DND-41 (cell line): ENCODE measurements around the gene AHR.

Source experiments
- ATAC-seq: fragments of 200-7000 bp; cut with Tn5 transposase; 3 replicates; pipeline ENCODE4 v1.9.1; 2021; ENCODE audit warnings: low read depth; ENCODE audit not compliant: insufficient read depth
- DNase-seq: peaks from one replicate; pipeline ENCODE4 v3.0.0-alpha.2; 2020
- H2AFZ ChIP-seq: 2 replicates; pipeline ENCODE4 v1.6.0; 2012; ENCODE audit warnings: low read depth, low read length
- H3K27ac ChIP-seq: 2 replicates; pipeline ENCODE4 v1.5.1; 2012; ENCODE audit warnings: low read length, inconsistent platforms
- H3K27me3 ChIP-seq: fragments of 200-600 bp; sonication (generic); 2 replicates; pipeline ENCODE4 v1.6.0; 2012; ENCODE audit warnings: low read length, mild to moderate bottlenecking, inconsistent platforms; ENCODE audit not compliant: insufficient read depth, poor library complexity
- H3K36me3 ChIP-seq: 2 replicates; pipeline ENCODE4 v1.5.1; 2012; ENCODE audit warnings: low read length, inconsistent platforms; ENCODE audit not compliant: insufficient read depth
- H3K4me1 ChIP-seq: 2 replicates; pipeline ENCODE4 v1.5.1; 2012; ENCODE audit warnings: mild to moderate bottlenecking, low read length; ENCODE audit not compliant: insufficient read depth
- H3K4me2 ChIP-seq: 2 replicates; pipeline ENCODE4 v1.6.0; 2012; ENCODE audit warnings: mild to moderate bottlenecking, moderate library complexity, low read length, inconsistent platforms; ENCODE audit not compliant: insufficient read depth
- H3K4me3 ChIP-seq, 2 experiments: fragments of 200-600 bp in 1 of 2; shearing (Covaris generic) in 1 of 2; 2 replicates each; pipeline ENCODE4 v1.5.1; 2012 to 2016; ENCODE audit warnings: inconsistent platforms in 2 of 2, low read length in 2 of 2, mild to moderate bottlenecking in 2 of 2, low read depth in 1 of 2, moderate library complexity in 1 of 2
- H3K79me2 ChIP-seq: 2 replicates; pipeline ENCODE4 v1.6.0; 2012; ENCODE audit warnings: low read length, inconsistent platforms; ENCODE audit not compliant: insufficient read depth
- H3K9ac ChIP-seq: 2 replicates; pipeline ENCODE4 v1.6.0; 2012; ENCODE audit warnings: low read depth, mild to moderate bottlenecking, inconsistent platforms, low read length, moderate library complexity
- H3K9me3 ChIP-seq: 2 replicates; pipeline ENCODE4 v1.5.1; 2012; ENCODE audit warnings: low read length, moderate library complexity, mild to moderate bottlenecking, inconsistent platforms; ENCODE audit not compliant: insufficient read depth, severe bottlenecking
- H4K20me1 ChIP-seq: 2 replicates; pipeline ENCODE4 v1.6.0; 2012; ENCODE audit warnings: low read length; ENCODE audit not compliant: insufficient read depth
- EZH2 ChIP-seq: IDR thresholded peaks from 3 replicates; pipeline ENCODE4 v1.6.1; 2012; ENCODE audit warnings: borderline replicate concordance, low read depth, mild to moderate bottlenecking, moderate library complexity, low read length, inconsistent platforms; ENCODE audit not compliant: severe bottlenecking
- TF ChIP-seq, protein P1 (sequence below): IDR thresholded peaks from 2 replicates; pipeline ENCODE4 v1.5.1; 2012; ENCODE audit warnings: borderline replicate concordance, low read length, moderate library complexity, mild to moderate bottlenecking; ENCODE audit not compliant: poor library complexity, severe bottlenecking; ENCODE audit errors: extremely low read depth

The AHR gene

DNA sequence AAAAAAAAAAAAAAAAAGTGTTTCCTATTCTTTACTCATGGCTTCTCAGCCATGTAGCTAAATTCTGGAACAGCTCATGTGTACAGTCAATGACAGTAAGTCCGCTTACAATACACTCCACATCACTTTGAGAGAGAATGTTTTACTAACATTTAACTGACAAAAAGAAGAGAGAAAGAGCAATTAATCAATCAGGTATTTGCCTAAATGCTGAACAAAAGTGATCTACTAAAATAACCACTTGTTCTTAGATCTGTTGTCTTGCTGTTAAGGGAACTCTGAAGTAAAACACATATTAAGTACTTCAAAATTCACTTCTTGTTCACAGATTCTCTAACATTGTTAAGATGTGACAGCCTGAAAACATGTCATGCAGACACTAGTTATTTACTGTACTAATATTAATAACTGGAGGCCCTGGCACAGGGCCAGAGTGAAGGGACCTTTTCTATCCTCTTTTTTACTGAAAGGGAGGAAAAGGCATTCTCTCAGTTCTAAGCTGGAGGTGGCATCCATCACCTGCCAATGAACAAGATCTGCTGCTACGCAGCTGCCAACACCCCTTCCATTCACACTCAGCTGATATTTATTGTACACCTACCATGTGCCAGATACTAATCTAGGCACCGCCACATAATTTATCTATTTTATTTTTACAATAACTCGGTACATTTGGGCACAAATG is 72.6 kb downstream of the AHR start:
- Histone ChIP-seq H3K36me3 (no peaks in the 10 kb centered on the region), H3K27me3 (no peaks in the 10 kb centered on the region), H3K4me1 (no peaks in the 10 kb centered on the region), H4K20me1 (no peaks in the 10 kb centered on the region), H3K4me2 (no peak overlapping the region), H3K79me2 (no peaks in the 10 kb centered on the region), H3K9ac (no peak overlapping the region), H2AFZ (no peak overlapping the region), H3K4me3 (no peak overlapping the region), H3K9me3 (no peaks in the 10 kb centered on the region), H3K27ac (no peak overlapping the region)
- DNase-seq (no peak), ATAC-seq (no peak)
- TF ChIP-seq EZH2: no peak
- TF ChIP-seq, protein P1, sequence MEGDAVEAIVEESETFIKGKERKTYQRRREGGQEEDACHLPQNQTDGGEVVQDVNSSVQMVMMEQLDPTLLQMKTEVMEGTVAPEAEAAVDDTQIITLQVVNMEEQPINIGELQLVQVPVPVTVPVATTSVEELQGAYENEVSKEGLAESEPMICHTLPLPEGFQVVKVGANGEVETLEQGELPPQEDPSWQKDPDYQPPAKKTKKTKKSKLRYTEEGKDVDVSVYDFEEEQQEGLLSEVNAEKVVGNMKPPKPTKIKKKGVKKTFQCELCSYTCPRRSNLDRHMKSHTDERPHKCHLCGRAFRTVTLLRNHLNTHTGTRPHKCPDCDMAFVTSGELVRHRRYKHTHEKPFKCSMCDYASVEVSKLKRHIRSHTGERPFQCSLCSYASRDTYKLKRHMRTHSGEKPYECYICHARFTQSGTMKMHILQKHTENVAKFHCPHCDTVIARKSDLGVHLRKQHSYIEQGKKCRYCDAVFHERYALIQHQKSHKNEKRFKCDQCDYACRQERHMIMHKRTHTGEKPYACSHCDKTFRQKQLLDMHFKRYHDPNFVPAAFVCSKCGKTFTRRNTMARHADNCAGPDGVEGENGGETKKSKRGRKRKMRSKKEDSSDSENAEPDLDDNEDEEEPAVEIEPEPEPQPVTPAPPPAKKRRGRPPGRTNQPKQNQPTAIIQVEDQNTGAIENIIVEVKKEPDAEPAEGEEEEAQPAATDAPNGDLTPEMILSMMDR: no peak

DNA sequence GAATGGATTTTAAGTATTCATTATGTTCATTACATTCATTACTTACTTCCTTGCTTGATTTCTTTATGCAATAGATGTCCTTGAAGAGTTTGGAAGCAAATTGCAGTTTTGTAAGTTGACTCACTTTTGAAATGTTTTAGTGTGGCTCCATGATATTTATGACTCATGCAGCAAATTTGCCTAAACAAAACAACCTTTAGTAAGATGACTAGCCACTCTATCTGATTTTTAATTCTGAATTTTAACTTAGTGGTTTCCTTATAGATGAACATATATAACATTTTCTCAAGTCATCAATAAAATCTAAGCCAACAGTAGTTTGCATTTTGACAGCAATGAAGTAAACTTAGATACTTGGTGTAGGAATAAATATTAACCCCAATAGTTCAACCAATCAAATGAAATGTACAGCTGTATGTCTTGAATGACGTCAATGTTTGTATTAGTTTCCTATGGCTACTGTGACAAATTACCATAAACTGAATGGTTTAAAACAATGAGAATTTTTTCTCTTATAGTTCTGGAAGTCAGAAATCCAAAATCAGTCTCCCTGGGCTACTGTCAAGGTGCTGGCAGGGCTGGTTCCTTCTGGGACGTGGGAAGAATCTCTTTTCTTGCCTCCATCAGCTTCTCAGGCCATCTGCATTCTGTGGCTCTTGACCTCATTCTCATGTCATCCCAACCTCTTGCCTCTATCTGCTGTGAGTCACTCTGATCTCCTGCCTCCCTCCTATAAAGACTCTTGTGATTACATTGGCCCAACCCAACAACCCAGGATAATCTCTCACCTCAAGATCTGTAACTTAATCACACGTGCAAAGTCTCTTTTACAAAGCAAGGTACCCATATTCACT is 73.4 kb downstream of the AHR start:
- H3K4me3 ChIP-seq: no peak overlapping the region
- no peak overlapping the region for H2AFZ ChIP-seq
- H3K4me1 ChIP-seq: no peaks in the 10 kb centered on the region
- no peaks in the 10 kb centered on the region for H3K27me3 ChIP-seq
- H3K79me2 ChIP-seq: no peaks in the 10 kb centered on the region
- H4K20me1 ChIP-seq: no peaks in the 10 kb centered on the region
- H3K36me3 ChIP-seq: no peaks in the 10 kb centered on the region
- TF ChIP-seq EZH2: no peak
- TF ChIP-seq, protein P1: no peak
- ATAC-seq: no peak
- H3K9ac ChIP-seq: no peak overlapping the region
- H3K4me2 ChIP-seq: no peak overlapping the region
- H3K27ac ChIP-seq: no peak overlapping the region
- DNase-seq: no peak
- no peaks in the 10 kb centered on the region for H3K9me3 ChIP-seq

DNA sequence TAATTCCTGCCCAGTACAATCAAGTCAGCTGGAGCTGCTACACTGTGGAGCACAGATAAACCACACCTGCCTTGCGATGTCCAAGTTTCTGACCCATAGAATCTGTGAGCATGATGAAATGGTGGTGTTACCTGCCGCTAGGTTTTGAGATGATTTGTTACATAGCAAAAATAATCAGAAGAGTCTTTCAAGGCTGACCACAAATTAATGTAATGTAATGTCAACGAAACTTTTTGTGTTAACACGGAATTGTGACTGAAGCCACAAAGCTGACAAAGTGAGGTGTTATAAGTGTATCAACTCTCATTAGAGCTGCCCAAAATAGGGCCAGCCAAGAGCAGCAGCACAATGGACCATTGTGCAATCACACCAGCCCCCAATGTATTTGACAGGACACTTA is 75.7 kb downstream of the AHR start:
- no peaks in the 10 kb centered on the region for H3K4me1 ChIP-seq
- H3K4me3 ChIP-seq: no peak overlapping the region
- H3K27me3 ChIP-seq: no peaks in the 10 kb centered on the region
- H2AFZ ChIP-seq: no peak overlapping the region
- no peaks in the 10 kb centered on the region for H4K20me1 ChIP-seq
- no peak overlapping the region for H3K9ac ChIP-seq
- ATAC-seq (no peak), DNase-seq (no peak)
- no peaks in the 10 kb centered on the region for H3K36me3 ChIP-seq
- no peak overlapping the region for H3K27ac ChIP-seq
- no peaks in the 10 kb centered on the region for H3K9me3 ChIP-seq
- no peaks in the 10 kb centered on the region for H3K79me2 ChIP-seq
- H3K4me2 ChIP-seq: no peak overlapping the region
- TF ChIP-seq, protein P1: no peak
- no peak for TF ChIP-seq EZH2
